GM23338 (cell line): ENCODE measurements around the gene RPTOR. TPM values are rescaled to one million over a fixed set of nuclear protein-coding genes. Genes with fewer than 3 reads are reported as not detected.

Experiments used
- ATAC-seq: fragments of 200-7000 bp; cut with Tn5 transposase; 3 replicates; pipeline ENCODE4 v1.9.1; 2020
- DNase-seq: peaks from one replicate; pipeline ENCODE4 v3.0.0-alpha.2; 2015; ENCODE audit warnings: low spot score
- H2AFZ ChIP-seq: fragments of 200-600 bp; sonication (generic); 2 replicates; pipeline ENCODE4 v1.8.0; 2016; ENCODE audit warnings: antibody characterized with exemption, mild to moderate bottlenecking, moderate library complexity
- H3F3A ChIP-seq: fragments of 200-600 bp; sonication (generic); replicated peaks from 2 replicates; pipeline ENCODE4 v1.8.0; 2017; ENCODE audit warnings: antibody characterized with exemption, mixed run types, low read depth
- H3K27ac ChIP-seq: fragments of 200-600 bp; sonication (generic); 2 replicates; pipeline ENCODE4 v1.6.1; 2016; ENCODE audit warnings: low read depth
- H3K27me3 ChIP-seq: fragments of 200-600 bp; sonication (generic); 2 replicates; pipeline ENCODE4 v1.8.0; 2016; ENCODE audit warnings: mild to moderate bottlenecking, mixed run types, moderate library complexity; ENCODE audit not compliant: insufficient read depth
- H3K36me3 ChIP-seq: fragments of 200-600 bp; sonication (generic); 2 replicates; pipeline ENCODE4 v1.8.0; 2016; ENCODE audit warnings: mild to moderate bottlenecking; ENCODE audit not compliant: insufficient read depth
- H3K4me1 ChIP-seq: fragments of 200-600 bp; sonication (generic); 2 replicates; pipeline ENCODE4 v1.8.0; 2016; ENCODE audit warnings: mild to moderate bottlenecking, moderate library complexity; ENCODE audit not compliant: insufficient read depth
- H3K4me2 ChIP-seq: fragments of 200-600 bp; sonication (generic); 2 replicates; pipeline ENCODE4 v1.7.1; 2017; ENCODE audit warnings: mixed run types
- H3K4me3 ChIP-seq: fragments of 200-600 bp; sonication (generic); 2 replicates; pipeline ENCODE4 v1.6.1; 2016; ENCODE audit warnings: mixed run types
- H3K79me2 ChIP-seq: fragments of 200-600 bp; sonication (generic); replicated peaks from 2 replicates; pipeline ENCODE4 v1.8.0; 2017; ENCODE audit warnings: mild to moderate bottlenecking; ENCODE audit not compliant: insufficient read depth
- H3K9me2 ChIP-seq: fragments of 200-600 bp; sonication (generic); 2 replicates; pipeline ENCODE4 v1.8.0; 2017; ENCODE audit not compliant: insufficient read depth
- H4K20me1 ChIP-seq: fragments of 200-600 bp; sonication (generic); replicated peaks from 2 replicates; pipeline ENCODE4 v1.8.0; 2017; ENCODE audit warnings: mild to moderate bottlenecking; ENCODE audit not compliant: insufficient read depth
- H3K27ac Mint-ChIP-seq: 2 replicates; pipeline ENCODE4 v1.8.0; 2020; ENCODE audit warnings: inconsistent platforms, mild to moderate bottlenecking, moderate library complexity, mixed read lengths
- H3K27me3 Mint-ChIP-seq: 3 replicates; pipeline ENCODE4 v1.8.0; 2022; ENCODE audit warnings: low read depth, mild to moderate bottlenecking, moderate library complexity, mixed read lengths, inconsistent platforms; ENCODE audit not compliant: insufficient read depth, poor library complexity
- H3K36me3 Mint-ChIP-seq: 3 replicates; pipeline ENCODE4 v1.8.0; 2021; ENCODE audit warnings: low read depth, mild to moderate bottlenecking, inconsistent platforms, moderate library complexity, mixed read lengths
- H3K4me1 Mint-ChIP-seq: 3 replicates; pipeline ENCODE4 v1.8.0; 2020; ENCODE audit warnings: mild to moderate bottlenecking, inconsistent platforms, mixed read lengths
- H3K4me3 Mint-ChIP-seq: 3 replicates; pipeline ENCODE4 v1.8.0; 2021; ENCODE audit warnings: moderate library complexity, mild to moderate bottlenecking, inconsistent platforms, mixed read lengths
- H3K9me3 Mint-ChIP-seq: 3 replicates; pipeline ENCODE4 v1.8.0; 2020; ENCODE audit warnings: moderate library complexity, mild to moderate bottlenecking, inconsistent platforms, mixed read lengths
- CREB1 ChIP-seq: fragments of 250-450 bp; sonication (Bioruptor Pico); IDR thresholded peaks from 2 replicates; pipeline ENCODE4 v1.5.0; 2020; ENCODE audit warnings: low read depth, mild to moderate bottlenecking, moderate library complexity
- CTCF ChIP-seq, 2 experiments: fragments of 200-600 bp in 1 of 2; sonication (generic) in 1 of 2; conservative IDR thresholded peaks; 2 replicates each; pipeline versions ENCODE4 v1.5.1 to v1.6.1; 2016 to 2017; ENCODE audit warnings: antibody characterized with exemption in 2 of 2, low read depth in 2 of 2, mild to moderate bottlenecking in 2 of 2, moderate library complexity in 1 of 2
- ETS1 ChIP-seq: IDR thresholded peaks from 2 replicates; pipeline ENCODE4 v1.6.1; 2016; ENCODE audit warnings: antibody characterized with exemption
- EZH2 ChIP-seq: fragments of 200-600 bp; sonication (generic); IDR thresholded peaks from one replicate; pipeline ENCODE4 v1.8.0; 2017; ENCODE audit warnings: antibody characterized with exemption, mild to moderate bottlenecking, low read depth; ENCODE audit not compliant: unreplicated experiment
- EZH2phosphoT487 ChIP-seq: fragments of 200-600 bp; sonication (generic); IDR thresholded peaks from one replicate; pipeline ENCODE4 v1.8.1; 2018; ENCODE audit warnings: antibody characterized with exemption; ENCODE audit not compliant: unreplicated experiment
- JUNB ChIP-seq: IDR thresholded peaks from one replicate; pipeline ENCODE4 v1.6.1; 2016; ENCODE audit warnings: antibody characterized with exemption; ENCODE audit not compliant: unreplicated experiment
- NANOG ChIP-seq: IDR thresholded peaks from 2 replicates; pipeline ENCODE4 v1.6.1; 2016; ENCODE audit warnings: antibody characterized with exemption, borderline replicate concordance
- POLR2AphosphoS5 ChIP-seq: IDR thresholded peaks from 2 replicates; pipeline ENCODE4 v1.6.1; 2016; ENCODE audit warnings: antibody characterized with exemption, low read depth
- REST ChIP-seq: IDR thresholded peaks from one replicate; pipeline ENCODE4 v1.6.1; 2018; ENCODE audit warnings: antibody characterized with exemption; ENCODE audit not compliant: unreplicated experiment
- STAT1 ChIP-seq: IDR thresholded peaks from one replicate; pipeline ENCODE4 v1.6.1; 2016; ENCODE audit warnings: antibody characterized with exemption; ENCODE audit not compliant: unreplicated experiment
- ZNF114 ChIP-seq: fragments of 250-450 bp; sonication (Bioruptor Pico); IDR thresholded peaks from 2 replicates; pipeline ENCODE4 v1.5.0; 2020; ENCODE audit warnings: mild to moderate bottlenecking, moderate library complexity
- ZNF331 ChIP-seq: fragments of 250-450 bp; sonication (Bioruptor Pico); IDR thresholded peaks from 2 replicates; pipeline ENCODE4 v1.5.0; 2020; ENCODE audit warnings: low read depth, mild to moderate bottlenecking, moderate library complexity
- ZNF462 ChIP-seq: fragments of 250-450 bp; sonication (Bioruptor Pico); IDR thresholded peaks from 2 replicates; pipeline ENCODE4 v1.5.0; 2020; ENCODE audit warnings: mild to moderate bottlenecking, moderate library complexity
- polyA plus RNA-seq: library from polyadenylated mRNA; unstranded; fragments of >200 nt; fragmentation: Nextera tagmentation; extraction: Ambion mirVana; gene quantifications from 2 replicates; pipeline ENCODE4 v1.2.1, GENCODE V29; 2016
- total RNA-seq: library from RNA; depleted of rRNA; stranded (reverse); fragments of >200 nt; shearing (Covaris generic); gene quantifications from 2 replicates; pipeline ENCODE4 v1.2.3, GENCODE V29; 2014

Gene RPTOR
- total and polyA plus RNA-seq, 2 experiments from 2014 or later = 9.5 to 38.0 TPM

GRCh38 chr17:80920441-80920840, 375.8 kb downstream of the RPTOR start:
- peaks cover 15% of the 10 kb centered on the region for H3K36me3 Mint-ChIP-seq
- Histone ChIP-seq H3K79me2 (no peaks in the 10 kb centered on the region), H4K20me1 (no peaks in the 10 kb centered on the region), H3K36me3 (no peaks in the 10 kb centered on the region; the same call in 1 of the 2 replicates), H3K9me2 (no peaks in the 10 kb centered on the region), H3K4me3 (no peak overlapping the region), H3K27ac (no peak overlapping the region), H3K27me3 (no peaks in the 10 kb centered on the region), H3K4me2 (no peak overlapping the region), H2AFZ (no peak overlapping the region), H3F3A (no peaks in the 10 kb centered on the region), H3K4me1 (no peaks in the 10 kb centered on the region)
- TF ChIP-seq EZH2 (no peak), CREB1 (CRISPR knock-in tag) (no peak), POLR2AphosphoS5 (no peak), NANOG (no peak), REST (no peak), ZNF331 (CRISPR knock-in tag) (no peak), EZH2phosphoT487 (no peak), ETS1 (no peak), JUNB (no peak), ZNF462 (CRISPR knock-in tag) (no peak), ZNF114 (CRISPR knock-in tag) (no peak), CTCF (conservative IDR thresholded peaks at IDR 0.05; ENCODE audit: low read depth in 2 of 2) (no peak), STAT1 (no peak)
- peaks cover 11% of the 10 kb centered on the region for H3K9me3 Mint-ChIP-seq
- ATAC-seq (no peak), DNase-seq (no peak)
- 0 out of 2 replicates have a peak overlapping the region, but pooled peaks have one; percentile 7 for H3K27ac Mint-ChIP-seq
- H3K4me1 Mint-ChIP-seq = no peaks in the 10 kb centered on the region
- no peak overlapping the region for H3K4me3 Mint-ChIP-seq
- H3K27me3 Mint-ChIP-seq = peaks cover 6% of the 10 kb centered on the region
